Measurements from ENCODE around the gene ANXA10. TPM values are rescaled to one million over a fixed set of nuclear protein-coding genes. Genes with fewer than 3 reads are reported as not detected.

The ANXA10 gene
- total RNA-seq, 1 experiment from 2014 or later = not detected

DNA sequence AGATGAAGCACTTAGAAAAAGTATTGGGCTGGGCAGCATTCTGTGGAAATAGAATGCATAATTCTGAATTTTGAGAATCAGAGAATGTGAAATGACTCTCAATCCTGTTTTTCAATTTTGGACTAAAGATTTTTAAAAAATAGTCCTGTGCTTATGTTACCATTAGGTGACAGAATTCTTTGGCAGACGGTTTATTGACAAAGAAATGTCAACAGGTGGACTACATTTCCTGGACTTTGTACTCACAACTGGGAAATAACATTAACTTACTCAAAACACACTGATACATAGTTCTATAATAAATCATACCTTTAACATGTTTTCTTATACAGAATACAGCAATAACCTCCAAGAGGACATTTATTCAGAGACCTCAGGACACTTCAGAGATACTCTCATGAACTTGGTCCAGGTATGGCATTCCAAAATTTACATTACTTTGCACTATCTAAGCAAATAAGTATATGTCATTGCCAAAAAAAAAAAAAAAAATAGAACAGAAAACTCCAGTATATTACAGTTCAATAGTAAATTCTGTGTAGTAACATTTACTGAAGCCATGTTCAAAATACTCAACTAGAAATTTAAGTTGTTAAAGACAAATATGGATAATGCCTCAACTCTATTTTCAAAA lies 72.7 kb downstream of the ANXA10 start:
- DNase-seq (ENCODE audit: low read depth, low spot score) = no peak
- Histone ChIP-seq H3K4me1 (ENCODE audit: control insufficient read depth, insufficient read depth, low read length) (no peaks in the 10 kb centered on the region), H3K27me3 (ENCODE audit: control insufficient read depth, insufficient read depth, low read length) (no peaks in the 10 kb centered on the region), H3K36me3 (ENCODE audit: control insufficient read depth, insufficient read depth, low read length) (no peaks in the 10 kb centered on the region), H3K9me3 (ENCODE audit: control insufficient read depth, insufficient read depth, low read depth, low read length) (no peaks in the 10 kb centered on the region), H3K27ac (ENCODE audit: low read length) (no peak overlapping the region), H3K4me3 (ENCODE audit: low read depth in 2 of 2, low read length in 2 of 2) (no peak overlapping the region)
- in situ Hi-C loops (cut with HindIII; ENCODE audit: low pct_unique_long_range_greater_than_20kb, low sequenced_read_pairs) (no loop called here), intact Hi-C loops (cut with micrococcal nuclease; ENCODE audit: unreplicated experiment) (no loop called here)
- ATAC-seq = no peak
- no peak for TF ChIP-seq TCF7L2 (IDR thresholded peaks at IDR 0.05; ENCODE audit: low read depth, low read length)
- no peak for TF ChIP-seq POLR2AphosphoS5 (IDR thresholded peaks at IDR 0.05; ENCODE audit: low read depth, low read length)
- TF ChIP-seq, protein P1, sequence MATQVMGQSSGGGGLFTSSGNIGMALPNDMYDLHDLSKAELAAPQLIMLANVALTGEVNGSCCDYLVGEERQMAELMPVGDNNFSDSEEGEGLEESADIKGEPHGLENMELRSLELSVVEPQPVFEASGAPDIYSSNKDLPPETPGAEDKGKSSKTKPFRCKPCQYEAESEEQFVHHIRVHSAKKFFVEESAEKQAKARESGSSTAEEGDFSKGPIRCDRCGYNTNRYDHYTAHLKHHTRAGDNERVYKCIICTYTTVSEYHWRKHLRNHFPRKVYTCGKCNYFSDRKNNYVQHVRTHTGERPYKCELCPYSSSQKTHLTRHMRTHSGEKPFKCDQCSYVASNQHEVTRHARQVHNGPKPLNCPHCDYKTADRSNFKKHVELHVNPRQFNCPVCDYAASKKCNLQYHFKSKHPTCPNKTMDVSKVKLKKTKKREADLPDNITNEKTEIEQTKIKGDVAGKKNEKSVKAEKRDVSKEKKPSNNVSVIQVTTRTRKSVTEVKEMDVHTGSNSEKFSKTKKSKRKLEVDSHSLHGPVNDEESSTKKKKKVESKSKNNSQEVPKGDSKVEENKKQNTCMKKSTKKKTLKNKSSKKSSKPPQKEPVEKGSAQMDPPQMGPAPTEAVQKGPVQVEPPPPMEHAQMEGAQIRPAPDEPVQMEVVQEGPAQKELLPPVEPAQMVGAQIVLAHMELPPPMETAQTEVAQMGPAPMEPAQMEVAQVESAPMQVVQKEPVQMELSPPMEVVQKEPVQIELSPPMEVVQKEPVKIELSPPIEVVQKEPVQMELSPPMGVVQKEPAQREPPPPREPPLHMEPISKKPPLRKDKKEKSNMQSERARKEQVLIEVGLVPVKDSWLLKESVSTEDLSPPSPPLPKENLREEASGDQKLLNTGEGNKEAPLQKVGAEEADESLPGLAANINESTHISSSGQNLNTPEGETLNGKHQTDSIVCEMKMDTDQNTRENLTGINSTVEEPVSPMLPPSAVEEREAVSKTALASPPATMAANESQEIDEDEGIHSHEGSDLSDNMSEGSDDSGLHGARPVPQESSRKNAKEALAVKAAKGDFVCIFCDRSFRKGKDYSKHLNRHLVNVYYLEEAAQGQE (IDR thresholded peaks at IDR 0.05; ENCODE audit: insufficient read depth in 1 of 2, low read depth in 2 of 2, low read length in 1 of 2) = no peak
- no peak for TF ChIP-seq SIN3A (IDR thresholded peaks at IDR 0.05; ENCODE audit: borderline replicate concordance, insufficient read depth, low read depth, low read length)
- TF ChIP-seq, protein P2, sequence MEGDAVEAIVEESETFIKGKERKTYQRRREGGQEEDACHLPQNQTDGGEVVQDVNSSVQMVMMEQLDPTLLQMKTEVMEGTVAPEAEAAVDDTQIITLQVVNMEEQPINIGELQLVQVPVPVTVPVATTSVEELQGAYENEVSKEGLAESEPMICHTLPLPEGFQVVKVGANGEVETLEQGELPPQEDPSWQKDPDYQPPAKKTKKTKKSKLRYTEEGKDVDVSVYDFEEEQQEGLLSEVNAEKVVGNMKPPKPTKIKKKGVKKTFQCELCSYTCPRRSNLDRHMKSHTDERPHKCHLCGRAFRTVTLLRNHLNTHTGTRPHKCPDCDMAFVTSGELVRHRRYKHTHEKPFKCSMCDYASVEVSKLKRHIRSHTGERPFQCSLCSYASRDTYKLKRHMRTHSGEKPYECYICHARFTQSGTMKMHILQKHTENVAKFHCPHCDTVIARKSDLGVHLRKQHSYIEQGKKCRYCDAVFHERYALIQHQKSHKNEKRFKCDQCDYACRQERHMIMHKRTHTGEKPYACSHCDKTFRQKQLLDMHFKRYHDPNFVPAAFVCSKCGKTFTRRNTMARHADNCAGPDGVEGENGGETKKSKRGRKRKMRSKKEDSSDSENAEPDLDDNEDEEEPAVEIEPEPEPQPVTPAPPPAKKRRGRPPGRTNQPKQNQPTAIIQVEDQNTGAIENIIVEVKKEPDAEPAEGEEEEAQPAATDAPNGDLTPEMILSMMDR (IDR thresholded peaks at IDR 0.05) = no peak
- ChIA-PET POLR2A (interaction anchor here (0.5 kb wide), 1 partner anchor 69 kb away, joined by 3 read pairs; no protein-coding TSS in a partner anchor), CTCF (no interaction called here)
- BruUV-seq (replicated peaks) = no TSS peak

DNA sequence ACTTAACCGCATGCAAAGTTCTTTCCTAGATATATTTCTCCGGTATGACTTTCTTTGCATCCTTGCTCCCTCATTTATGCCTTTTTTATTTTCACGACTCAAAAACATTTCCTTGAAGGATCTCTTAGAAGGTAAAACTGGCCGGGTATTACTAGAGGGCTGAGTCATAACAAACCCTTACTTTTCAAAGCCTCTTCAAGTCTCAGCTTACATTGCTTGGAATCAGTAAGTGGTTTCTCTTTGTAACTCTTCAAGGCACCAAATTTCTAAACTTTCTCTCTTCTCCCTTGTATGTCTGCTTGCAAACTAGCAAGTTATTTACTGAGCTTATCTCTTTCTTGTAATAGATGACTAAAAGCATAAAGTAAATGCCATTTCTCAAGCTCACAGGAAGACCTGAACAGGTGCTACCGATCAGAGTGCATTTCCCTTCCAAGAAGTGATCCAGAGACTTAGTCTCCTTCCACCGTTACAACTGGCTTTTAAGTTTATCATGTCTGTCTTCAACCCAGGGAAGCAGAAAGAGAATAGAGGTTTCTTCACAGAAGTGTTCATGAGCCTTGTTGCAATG lies 75.5 kb downstream of the ANXA10 start:
- intact Hi-C loops (cut with micrococcal nuclease; ENCODE audit: unreplicated experiment) = no loop called here
- Histone ChIP-seq H3K4me3 (ENCODE audit: low read depth in 2 of 2, low read length in 2 of 2) (no peak overlapping the region), H3K36me3 (ENCODE audit: control insufficient read depth, insufficient read depth, low read length) (no peaks in the 10 kb centered on the region), H3K27me3 (ENCODE audit: control insufficient read depth, insufficient read depth, low read length) (no peaks in the 10 kb centered on the region), H3K9me3 (ENCODE audit: control insufficient read depth, insufficient read depth, low read depth, low read length) (no peaks in the 10 kb centered on the region), H3K27ac (ENCODE audit: low read length) (no peak overlapping the region), H3K4me1 (ENCODE audit: control insufficient read depth, insufficient read depth, low read length) (no peaks in the 10 kb centered on the region)
- DNase-seq (ENCODE audit: low read depth, low spot score) (no peak), ATAC-seq (no peak)
- ChIA-PET CTCF (no interaction called here), POLR2A (no interaction called here)
- TF ChIP-seq POLR2AphosphoS5 (IDR thresholded peaks at IDR 0.05; ENCODE audit: low read depth, low read length) = no peak
- TF ChIP-seq TCF7L2 (IDR thresholded peaks at IDR 0.05; ENCODE audit: low read depth, low read length) = no peak
- TF ChIP-seq SIN3A (IDR thresholded peaks at IDR 0.05; ENCODE audit: borderline replicate concordance, insufficient read depth, low read depth, low read length) = no peak
- TF ChIP-seq, protein P2 (IDR thresholded peaks at IDR 0.05) = no peak
- in situ Hi-C loops (cut with HindIII; ENCODE audit: low pct_unique_long_range_greater_than_20kb, low sequenced_read_pairs) = no loop called here
- BruUV-seq (replicated peaks) = no TSS peak
